NCI-H82 treated with DMSO at 0.1 percent for 48 hours (cell line): Measurements from ENCODE around the gene L3MBTL4.

ENCODE experiments used
- DNase-seq: peaks from one replicate; lab custom pipeline; 2025; ENCODE audit not compliant: unreplicated experiment; lab: John Stamatoyannopoulos, UW

Gene L3MBTL4

DNA sequence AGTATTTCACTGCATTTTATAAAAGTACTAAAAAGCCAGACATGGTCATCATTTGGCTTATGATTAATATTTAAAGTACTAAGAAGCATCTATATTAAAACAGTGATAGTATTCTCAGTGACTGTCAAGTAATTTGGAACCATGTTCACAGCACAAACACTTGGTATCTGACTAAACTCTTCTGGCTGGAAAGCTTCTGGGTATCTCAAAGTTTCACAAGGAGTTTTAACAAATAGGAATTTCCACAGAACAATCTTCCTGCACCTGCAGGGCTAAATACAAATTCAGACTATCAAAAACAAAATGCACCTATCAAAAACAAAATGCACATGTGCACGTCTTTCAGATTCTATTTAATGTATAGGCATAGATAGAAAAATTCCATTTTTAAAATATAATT is 158.8 kb downstream of the L3MBTL4 start:
- no peak for DNase-seq

DNA sequence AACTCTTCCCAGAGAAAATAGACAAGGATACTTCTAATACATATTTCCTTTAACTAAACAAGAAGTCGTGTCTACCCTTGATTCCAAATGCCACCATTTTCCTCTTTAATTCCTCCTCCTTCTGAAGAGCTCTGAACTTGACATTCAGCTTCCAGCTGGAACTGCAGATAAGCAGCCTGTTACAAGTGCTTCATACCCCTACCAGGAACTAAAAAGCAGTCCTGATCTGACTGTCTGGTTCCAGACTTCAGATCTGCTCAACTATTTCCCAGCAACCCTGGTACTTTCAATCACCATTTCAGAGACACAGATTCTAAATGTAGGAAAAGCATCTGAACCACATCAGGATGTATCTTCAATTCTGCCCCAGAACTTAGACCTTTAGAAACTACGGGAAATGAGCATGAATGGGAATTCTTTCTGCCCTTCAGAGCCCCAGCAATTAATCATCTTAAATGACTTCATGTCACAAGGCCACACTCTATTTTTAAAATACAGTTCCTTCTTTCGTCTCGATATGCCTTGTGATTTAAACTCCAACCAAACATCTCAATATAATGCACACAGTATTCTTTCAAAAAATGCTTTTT is 159.5 kb downstream of the L3MBTL4 start:
- DNase-seq: no peak

DNA sequence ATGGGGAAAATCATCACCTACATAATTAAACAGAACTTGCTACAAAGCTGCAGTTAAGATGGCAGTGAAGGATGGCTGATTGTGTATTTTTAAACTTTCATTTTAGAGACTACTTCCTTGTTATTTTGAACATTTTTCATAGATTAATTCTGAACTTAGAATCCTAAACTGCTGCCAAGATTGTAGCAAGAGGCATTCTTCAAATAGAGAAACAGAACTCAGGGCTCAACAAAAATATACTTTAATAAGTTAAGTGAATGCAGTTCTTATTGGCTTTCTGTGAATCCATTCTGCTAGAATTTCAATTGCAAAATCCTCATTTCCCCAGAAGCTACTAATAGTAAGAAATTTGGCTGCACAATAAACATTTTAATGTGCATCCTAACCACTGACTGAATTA is 160.3 kb downstream of the L3MBTL4 start:
- no peak for DNase-seq

DNA sequence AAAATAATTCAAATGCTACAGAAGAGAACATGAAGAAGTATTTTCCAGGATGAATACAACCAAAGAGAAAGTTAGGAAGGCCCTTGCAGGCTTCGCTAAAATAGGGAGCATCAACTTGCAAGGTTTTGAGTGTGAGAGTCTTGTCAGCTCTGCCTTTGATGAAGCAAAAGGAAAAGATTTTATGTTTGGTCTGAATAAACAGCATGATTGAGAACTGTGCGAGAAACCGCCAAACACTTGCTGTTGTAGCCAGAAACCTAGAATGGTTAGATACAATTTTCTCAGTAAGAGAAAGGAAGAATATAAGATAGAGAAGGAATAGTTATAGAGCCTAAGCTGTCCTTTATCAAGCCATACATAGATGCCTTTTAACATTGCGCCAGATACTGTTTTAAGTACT is 163.6 kb downstream of the L3MBTL4 start:
- no peak for DNase-seq

DNA sequence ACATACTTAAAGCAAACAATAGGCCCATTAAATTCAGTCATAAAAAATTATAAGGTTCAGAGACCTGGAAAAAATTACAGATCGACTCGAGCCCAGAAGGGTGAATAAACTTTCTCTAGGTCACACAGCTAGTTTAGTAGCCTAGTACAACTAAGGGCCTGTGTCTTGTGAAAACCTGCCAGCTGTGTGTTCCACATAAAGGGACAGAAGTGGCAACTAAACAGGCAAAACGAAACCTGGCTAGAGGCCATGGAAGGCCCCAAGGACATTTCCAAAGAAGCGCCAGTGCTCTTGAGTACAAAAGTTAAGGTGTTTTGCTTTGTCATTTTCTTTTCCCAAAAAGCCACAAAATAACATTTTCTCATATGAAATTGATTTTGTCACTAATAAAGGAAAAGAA is 164.9 kb downstream of the L3MBTL4 start:
- DNase-seq: no peak

DNA sequence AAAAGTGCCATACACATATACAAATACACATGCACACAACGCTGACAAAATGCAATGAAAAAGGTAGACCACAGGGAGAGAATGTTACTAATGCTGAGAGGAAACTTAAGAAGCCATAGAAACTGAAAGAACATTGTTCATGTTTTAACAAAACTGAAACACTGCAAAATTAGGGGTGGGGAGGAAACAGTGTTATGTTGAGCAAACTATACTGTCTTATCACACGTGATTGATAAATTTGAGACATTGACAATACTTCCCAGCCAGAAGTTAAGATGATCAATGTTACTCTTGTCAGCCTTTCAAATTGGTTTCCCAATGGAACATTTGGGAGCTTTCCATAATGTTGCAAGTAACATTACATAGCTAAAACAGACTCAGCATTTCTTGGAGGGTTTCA is 165.5 kb downstream of the L3MBTL4 start:
- DNase-seq: no peak

DNA sequence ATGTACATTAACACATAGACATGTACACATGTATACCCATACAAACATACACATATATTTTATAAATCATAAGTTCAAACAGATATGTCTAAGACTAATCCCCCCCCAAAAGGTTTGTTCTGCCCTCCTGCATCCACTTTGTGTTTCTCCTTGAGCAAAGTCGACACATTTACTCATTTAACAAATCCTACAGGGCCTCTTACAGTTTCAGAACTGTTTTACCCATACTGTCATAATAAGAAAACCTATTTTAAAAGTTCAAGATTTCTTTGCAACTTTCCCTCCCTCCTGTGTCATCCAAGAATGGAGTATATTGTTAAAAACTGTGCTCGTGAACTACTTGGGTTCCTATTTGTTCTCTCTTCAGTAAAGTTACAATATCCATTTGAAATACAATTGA is 166.7 kb downstream of the L3MBTL4 start:
- DNase-seq: no peak

DNA sequence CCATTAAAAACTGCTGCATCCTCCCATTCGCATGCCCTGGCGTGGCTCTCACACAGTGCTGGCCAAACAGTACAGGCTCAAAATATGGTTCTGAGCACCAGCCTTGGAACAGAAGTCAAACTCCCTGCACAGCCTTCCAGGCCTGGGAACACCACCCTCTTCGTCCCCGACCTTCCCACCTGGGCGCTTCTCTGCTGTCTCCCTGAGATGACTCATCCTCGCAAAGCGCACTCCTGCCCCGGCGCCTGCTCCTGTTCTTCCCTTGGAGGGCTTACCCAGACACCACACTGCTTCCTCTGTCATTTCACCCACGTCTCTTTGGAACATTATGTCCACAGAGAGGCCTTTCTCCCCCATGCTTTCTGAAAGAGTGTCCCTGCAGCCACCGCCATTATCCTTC is 172.7 kb downstream of the L3MBTL4 start:
- DNase-seq: no peak

DNA sequence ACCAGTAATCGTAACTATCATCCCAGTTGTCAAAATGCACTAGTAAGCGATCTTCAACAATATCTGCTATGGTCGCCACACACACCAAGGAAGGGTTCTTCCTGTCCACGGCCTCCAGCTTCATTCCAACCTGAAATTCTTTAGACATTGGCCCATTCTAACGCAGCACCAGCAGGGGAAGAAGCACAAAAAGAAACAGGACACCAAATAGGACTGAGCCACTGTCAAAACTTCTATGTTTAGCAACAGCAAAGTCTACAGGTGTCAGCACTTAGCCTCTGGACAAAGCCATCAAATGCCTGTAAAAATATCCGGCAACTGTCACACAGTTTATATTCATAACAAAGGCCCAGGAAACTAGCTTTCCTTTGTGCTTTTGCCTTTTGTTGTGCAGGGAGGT is 175.0 kb downstream of the L3MBTL4 start:
- no peak for DNase-seq

DNA sequence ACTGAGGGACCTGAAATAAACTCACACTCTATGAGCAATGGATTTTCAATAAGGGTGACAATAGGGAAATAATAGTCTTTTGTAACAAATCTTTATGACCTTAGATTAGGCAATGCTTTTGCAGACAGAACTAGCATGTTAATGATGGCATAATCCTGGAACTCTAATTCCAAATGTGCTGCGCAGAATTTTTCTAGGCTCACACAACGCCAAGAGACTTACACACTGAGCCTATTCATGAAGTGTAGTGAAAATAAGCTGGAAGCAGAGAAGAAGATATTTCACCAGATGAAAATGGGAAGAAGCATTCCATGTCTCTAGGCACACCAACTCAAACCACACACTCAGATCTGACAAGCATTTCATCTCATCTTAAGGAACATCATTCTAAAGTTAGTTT is 178.5 kb downstream of the L3MBTL4 start:
- no peak for DNase-seq

DNA sequence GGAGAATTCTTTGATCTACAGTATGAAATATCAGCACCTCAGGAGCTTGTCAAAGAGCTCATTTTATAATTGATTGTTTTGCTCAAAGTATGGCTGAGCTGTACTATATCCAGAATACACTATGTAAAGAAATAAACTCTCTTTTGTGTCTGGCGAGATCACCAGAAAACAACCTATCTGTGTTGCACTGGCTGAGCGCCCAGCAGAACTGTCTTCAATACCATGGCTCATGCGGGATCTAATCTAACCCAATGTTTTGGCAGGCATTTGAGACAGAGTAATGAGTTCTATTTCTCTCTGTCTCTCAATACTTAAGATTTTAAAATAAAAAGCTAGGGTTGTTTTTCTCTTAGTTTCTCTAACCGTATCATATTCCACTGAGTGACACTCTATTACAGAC is 192.4 kb downstream of the L3MBTL4 start:
- DNase-seq: no peak

DNA sequence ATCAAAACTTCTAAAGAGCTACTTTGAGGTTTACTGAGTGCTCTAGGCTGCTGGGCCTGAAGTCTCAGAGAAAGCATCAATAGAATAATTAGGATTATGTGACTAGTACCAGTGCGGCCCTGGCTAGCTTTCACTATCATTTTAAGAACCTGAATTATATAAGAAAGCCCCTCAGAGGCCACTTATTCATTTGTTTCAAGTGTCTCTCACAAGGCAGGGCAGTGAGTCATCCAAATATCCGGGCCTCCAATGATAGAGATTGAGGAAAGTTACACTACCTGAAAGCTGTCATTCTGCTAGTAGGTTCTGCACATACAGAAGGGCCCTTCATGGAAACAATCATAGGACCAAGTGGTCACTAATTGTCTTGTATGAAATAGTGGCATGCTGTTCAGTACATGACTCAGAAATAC is 193.1 kb downstream of the L3MBTL4 start:
- DNase-seq: no peak

DNA sequence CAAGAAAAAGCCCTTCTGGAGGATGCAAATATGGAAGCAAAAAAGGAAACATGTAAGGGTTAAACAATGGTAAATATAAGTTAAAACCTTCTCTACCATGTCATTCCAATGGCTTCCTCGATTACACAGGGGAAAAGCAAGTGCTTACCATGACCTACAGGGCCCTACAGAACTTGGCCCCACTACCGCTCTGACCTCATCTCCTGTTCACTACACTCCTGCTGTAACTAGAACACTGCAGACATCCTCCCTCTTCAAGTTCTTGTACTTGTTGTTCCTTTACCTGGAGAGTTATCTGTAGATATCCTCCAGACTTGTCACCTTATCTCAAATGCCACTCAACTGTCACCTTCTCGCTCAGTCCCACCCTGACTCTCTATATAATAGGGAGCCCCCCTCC is 194.6 kb downstream of the L3MBTL4 start:
- DNase-seq: no peak

DNA sequence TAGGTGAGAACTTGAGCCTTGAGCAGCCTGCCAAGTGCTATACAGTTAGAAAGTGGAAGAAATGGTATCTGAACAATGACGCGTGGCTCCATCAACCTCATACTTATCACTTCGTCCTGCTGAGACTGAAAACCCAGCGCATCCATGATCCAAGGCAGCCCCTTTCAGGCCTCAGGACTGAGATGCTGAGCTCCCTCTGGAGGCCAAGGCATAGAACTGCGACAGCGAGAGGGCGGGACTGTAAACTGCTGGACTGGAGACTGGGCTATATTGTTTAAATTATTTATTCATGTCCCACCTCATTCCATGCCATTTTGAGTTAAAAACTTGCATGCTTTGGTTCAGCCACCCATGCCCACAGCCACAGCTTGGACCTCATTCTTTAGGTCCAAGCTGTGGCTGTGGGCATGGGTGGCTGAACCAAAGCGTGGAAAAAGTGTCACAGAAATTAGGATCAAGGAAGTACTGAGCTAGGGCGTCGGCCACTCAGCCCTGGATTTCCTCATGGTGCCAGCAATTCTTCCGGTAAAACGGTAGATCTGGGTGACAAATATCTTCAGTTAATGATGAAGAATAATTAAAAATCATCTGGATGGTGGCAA is 195.5 kb downstream of the L3MBTL4 start:
- peak; percentile 20 for DNase-seq

DNA sequence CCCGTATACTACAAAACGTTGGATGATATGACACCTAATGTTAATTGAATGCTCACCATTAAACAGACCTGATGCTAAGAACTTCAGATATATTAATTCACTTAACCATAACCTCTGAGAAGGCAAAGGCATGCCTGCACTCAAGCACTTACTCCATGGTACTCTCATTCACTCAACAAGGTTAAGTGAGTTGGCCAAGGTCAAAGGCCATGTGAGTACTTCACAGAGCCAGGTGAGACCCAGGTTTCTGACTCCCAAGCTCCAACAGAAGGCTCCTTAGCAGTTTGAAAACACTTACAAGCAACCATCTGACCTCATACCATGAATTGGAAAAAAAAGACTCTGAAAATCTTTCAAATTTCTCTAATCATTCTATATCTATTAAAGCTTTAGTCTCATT is 198.8 kb downstream of the L3MBTL4 start:
- DNase-seq: no peak

DNA sequence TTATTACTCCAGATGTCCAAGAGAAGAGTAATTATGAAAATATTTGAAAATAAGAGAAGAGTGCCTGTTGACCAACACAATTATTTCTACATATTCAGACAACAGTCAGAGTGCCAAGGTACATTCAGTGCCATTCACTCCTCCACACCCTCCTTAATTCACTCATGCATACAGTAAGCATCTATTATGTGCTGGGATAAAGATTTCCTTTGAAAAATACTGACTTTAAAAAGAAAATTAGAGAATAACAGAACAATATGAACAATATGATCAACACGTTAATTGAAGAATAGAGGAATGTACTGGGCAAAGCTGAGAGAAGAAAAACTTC is 203.6 kb downstream of the L3MBTL4 start:
- no peak for DNase-seq

DNA sequence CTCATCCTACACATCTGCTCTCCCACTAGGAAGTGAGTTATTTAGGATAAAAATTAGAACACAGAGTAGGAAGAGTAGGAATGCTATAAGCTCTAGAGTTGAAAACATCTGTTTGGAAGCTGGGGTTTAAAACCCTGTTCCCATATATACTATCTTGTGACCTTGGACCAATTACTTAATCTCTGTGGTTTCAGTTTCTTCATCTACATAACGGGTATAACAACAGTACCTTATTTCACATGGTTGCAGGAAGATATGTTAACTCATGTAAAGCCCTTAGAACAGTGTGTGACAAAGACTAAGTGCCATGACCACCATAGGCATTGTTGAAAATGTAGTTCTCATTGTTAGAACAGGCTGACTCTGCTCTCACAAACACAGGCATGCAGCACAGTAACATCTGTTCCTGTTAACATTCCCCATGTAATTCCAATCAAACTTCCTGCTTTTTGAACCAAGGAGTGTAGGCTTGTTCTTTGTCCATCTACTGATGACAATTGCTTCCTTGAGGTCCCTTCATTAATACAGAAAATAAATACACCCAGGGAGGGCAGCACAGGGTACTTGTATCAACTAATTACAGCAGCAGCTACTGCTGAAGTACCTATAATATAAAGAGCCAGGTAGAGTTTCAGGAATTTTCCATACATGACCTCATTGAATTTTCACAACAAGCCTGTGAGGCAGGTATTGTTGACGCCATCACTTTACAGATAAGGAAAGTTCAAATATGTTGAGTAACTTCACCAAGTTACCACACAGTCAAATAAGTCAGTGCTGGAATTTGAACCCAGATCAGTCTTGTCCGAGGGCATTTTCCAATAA is 204.2 kb downstream of the L3MBTL4 start:
- no peak for DNase-seq

DNA sequence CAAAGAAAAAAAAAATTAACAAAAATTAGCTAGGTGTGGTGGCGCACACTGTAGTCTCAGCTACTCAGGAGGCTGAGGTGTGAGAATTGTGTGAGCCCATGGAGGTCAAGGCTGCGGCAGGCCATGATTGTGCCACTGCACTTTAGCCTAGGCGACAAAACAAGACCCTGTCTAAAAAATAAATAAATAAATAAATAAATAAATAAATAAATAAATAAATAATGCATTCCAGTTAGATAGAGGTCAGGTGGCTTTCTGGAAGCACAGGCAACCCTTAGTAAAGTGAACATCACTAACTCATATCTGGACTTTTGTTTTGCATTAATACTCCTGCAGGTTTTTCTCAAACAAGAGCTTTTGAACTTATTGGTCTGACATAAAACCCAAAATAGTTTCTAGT is 206.8 kb downstream of the L3MBTL4 start:
- no peak for DNase-seq

DNA sequence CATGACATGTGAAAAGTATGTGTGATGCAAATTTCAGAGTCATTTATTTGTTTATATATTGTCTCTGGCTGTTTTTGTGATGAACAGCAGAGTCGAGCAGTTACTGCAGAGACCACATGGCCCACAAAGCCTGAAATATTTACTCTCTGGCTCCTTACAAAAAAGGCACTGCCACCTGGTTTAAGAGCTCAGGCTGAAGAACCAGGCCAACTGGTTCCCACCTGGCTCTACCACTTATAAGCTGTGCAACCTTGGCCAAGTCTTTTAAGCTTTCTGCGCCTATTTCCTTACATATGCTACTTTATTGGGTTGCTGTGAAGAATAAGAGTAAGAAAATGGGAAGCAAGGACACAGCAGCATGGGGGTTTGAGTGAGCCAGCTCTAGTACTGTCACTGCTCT is 207.6 kb downstream of the L3MBTL4 start:
- no peak for DNase-seq

DNA sequence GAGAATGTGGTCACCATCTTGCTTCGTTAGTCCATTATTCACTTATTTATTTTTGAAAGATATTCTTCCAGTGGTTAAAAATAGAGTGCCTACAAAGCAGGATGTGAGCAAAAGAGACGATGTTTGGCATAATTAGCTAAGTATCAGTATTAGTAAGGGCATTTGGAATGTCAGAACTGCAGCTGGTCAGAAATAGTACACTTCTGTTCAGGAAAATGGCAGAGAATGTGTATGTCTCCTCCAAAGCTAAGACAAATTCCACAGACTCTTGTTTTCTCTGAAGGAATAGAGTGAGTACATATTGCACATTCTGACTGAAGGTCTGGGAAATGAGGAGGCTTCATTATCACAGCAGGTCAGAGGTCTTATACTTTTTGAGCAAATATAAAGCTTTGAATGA is 209.0 kb downstream of the L3MBTL4 start:
- DNase-seq: no peak

DNA sequence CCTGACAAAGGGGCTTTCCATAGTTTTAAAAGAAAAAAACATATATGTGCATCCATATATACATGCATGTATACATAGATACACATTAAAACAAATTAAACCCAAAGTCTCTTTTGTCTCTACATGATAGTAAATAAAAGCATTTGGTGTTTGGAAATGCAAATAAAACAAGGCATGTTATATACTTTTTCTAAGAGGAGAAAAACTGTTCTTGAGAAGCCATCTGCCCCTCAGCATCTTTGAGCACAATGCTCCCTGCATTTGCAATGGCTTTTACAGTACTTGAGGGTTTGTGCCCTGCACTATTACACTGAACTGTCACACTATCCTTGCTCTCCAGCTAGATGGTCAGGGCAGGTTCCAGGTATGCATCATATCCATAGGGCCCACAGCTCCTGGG is 210.2 kb downstream of the L3MBTL4 start:
- DNase-seq: no peak

DNA sequence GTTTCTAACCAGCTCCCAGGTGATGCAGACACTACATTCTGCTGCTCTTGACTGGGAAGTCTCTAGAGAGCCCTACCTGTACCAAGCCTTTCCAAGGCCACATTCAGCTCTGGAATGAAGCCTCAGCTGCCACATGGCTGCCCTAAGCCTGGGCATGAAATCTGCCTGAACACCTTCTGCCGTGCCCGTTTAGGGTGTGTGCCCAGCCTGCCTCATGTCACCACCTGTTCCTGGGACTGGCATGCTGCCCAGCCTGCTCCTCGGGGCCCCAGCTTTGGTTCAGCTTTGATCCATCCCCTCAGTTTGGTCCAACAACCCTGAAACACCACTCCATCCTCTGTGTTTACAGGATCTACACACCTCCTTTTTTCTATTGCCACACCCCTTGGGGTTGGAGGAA is 210.9 kb downstream of the L3MBTL4 start:
- no peak for DNase-seq

DNA sequence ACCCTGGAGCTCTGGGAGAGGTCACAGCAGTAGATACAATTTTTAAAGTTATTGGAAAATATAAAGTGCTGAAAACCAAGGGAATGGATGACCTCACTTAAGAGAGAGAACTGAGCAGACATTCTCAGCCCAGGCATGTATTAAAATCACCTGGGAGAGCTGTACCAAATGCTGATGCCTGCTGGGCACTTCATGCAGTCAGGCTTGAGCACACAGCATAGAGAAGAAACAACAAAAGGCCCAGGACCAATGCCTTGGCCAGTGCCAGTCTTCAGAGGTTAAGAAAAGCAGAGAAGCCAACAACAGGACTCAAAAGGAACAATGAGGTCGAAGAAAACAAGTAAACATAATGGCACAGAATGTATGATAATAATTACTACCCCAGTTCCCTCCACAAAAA is 211.8 kb downstream of the L3MBTL4 start:
- DNase-seq: no peak
